ENCODE data around the gene FRS3.

The FRS3 gene

DNA sequence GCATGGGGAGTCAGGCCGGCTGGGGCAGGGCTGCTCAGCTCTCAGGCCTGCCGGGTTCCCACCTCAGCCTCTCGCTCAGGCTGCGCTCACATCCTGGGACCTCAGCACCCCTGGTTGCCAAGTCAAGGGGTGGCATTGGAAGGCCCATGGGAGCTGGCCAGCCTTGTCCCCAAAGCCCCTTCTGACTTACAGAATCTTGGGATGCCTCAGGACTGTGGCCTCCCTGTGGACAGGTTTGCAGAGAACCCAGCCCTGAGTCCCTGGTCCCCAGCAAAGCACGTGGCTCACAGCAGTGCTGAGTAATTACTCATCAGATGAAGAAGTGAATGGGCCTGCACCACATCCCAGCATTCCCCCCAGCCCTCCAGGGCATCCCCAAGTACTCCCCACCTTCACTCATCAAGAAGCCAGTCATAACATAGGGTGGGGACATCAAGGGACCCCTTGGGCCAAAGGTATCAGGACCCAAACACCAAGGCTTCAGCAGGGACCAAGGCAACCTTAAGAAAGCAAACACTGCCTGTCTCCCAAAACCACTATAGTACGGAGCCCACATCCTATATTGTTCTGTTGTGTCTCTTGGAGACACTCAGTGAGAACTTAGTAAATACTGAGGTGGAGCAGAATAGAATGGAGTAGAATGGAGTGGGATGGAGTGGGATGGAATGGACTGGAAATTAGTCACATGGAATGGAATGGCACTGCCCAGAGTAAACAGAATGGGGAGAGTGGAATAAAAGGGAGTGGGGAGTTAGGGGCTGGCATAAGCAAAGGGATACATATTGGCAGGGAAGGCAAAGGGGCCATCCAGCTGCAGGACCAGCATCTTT is 36.1 kb downstream of the FRS3 start:
- H3K4me3 ChIP-seq (ENCODE audit: low read depth, low read length): no peak overlapping the region
- DNase-seq (ENCODE audit: low read depth): no peak
- no peak for TF ChIP-seq POLR2A (IDR thresholded peaks at IDR 0.05; ENCODE audit: extremely low read depth, insufficient read length)
- TF ChIP-seq CTCF (IDR thresholded peaks at IDR 0.05; ENCODE audit: low read depth, low read length): no peak
- no peak for TF ChIP-seq MAX (IDR thresholded peaks at IDR 0.05; ENCODE audit: low read depth, low read length)
- TF ChIP-seq MYC (IDR thresholded peaks at IDR 0.05; ENCODE audit: low read depth, low read length): no peak

DNA sequence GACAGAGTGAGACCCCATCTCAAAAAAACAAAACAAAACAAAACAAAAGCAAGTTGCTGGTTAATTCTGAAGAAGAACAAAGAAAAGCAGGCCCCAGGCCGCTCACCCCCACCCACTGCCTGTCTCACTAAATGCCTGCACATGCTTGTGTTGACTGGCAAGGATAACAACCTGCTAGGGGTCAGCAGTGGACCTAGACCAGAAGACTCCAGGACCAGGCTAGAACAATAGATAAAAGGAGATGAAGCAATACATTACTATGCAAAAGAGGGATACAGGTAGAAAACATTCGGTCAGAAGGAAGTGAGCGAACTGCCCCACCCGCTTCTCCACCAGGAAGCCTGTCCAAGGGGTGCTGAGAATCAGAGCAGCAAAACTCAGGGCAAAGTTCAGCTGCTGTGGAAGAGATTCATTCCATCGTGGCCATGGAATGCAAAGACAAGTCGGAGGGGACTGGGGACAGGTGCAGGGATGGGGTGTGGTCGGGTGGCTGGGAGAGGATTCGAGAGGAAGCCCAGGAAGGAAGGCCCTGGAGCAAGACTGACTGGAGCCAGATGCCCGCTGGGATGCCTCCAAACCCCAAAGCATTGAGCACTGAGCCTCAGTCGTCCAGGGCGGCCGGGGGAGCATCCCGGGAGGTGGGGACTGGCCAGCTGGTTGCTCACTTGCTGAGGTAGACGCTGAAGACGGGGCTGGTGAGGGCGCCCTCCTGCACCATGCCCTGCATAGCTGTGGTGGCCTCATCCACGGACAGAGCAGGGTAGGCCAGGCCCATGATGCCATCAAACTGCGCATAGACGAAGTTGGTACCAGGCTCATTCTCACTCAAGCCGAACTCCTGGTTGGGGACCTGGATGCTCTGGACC is 37.8 kb downstream of the FRS3 start:
- no peak for DNase-seq (ENCODE audit: low read depth)
- no peak for TF ChIP-seq CTCF (IDR thresholded peaks at IDR 0.05; ENCODE audit: low read depth, low read length)
- TF ChIP-seq MYC (IDR thresholded peaks at IDR 0.05; ENCODE audit: low read depth, low read length): no peak
- TF ChIP-seq POLR2A (IDR thresholded peaks at IDR 0.05; ENCODE audit: extremely low read depth, insufficient read length): no peak
- TF ChIP-seq MAX (IDR thresholded peaks at IDR 0.05; ENCODE audit: low read depth, low read length): no peak
- H3K4me3 ChIP-seq (ENCODE audit: low read depth, low read length): no peak overlapping the region

- DNase-seq (ENCODE audit: low read depth): no peak
- no peak for TF ChIP-seq POLR2A (IDR thresholded peaks at IDR 0.05; ENCODE audit: extremely low read depth, insufficient read length)
- TF ChIP-seq MYC (IDR thresholded peaks at IDR 0.05; ENCODE audit: low read depth, low read length): no peak
- no peak for TF ChIP-seq CTCF (IDR thresholded peaks at IDR 0.05; ENCODE audit: low read depth, low read length)
- no peak for TF ChIP-seq MAX (IDR thresholded peaks at IDR 0.05; ENCODE audit: low read depth, low read length)
- no peak overlapping the region for H3K4me3 ChIP-seq (ENCODE audit: low read depth, low read length)
Measured at GRCh38 chr6:41740366-41741162, 39.1 kb downstream of the FRS3 start.

DNA sequence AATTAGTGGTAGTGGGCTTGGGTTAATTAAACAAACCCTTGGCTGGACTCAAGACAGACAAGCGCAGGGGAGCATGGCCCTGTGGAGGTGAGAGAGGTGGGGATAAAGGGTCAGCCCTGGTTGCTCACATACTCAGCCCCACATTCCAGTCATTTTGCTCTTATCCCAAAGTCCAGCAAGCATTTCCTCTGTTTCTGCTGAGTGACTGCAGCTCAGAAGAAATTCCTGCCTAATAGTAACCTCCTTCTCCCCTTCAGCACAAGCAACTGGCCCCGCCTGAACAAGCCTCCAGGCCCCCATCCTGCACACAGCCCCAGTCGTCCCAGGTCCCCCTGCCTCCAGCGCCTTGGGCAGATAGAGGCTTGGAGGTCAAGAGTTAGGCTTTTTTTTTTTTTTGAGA is 40.7 kb downstream of the FRS3 start:
- H3K4me3 ChIP-seq (ENCODE audit: low read depth, low read length): no peak overlapping the region
- DNase-seq (ENCODE audit: low read depth): no peak
- TF ChIP-seq MAX (IDR thresholded peaks at IDR 0.05; ENCODE audit: low read depth, low read length) (no peak), POLR2A (IDR thresholded peaks at IDR 0.05; ENCODE audit: extremely low read depth, insufficient read length) (no peak), CTCF (IDR thresholded peaks at IDR 0.05; ENCODE audit: low read depth, low read length) (no peak), MYC (IDR thresholded peaks at IDR 0.05; ENCODE audit: low read depth, low read length) (no peak)

DNA sequence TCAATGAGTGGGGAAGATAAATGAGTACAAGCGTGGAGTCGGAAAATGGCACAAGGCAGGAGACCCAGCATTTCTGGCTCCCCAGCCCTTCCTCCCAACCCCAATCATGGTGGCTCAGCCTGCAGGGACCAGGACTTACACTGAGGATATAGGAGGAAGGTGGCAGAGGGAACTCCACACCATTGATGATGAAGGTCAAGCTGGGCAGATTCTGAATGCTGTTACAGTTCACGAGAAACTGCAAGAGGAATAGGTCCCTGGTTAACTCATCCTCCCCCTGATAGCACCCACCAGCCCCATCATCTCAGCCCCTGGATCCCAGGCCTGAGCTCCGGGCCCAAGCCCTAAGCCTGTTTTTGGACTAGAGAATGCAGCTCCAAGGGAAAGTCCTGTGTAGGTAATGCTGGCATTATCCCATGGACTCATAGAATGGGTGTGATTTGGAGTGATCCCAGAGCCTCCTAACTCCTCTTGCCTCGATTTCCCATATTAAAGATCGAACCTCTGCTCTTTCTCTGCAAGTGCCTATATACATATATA is 42.0 kb downstream of the FRS3 start:
- no peak overlapping the region for H3K4me3 ChIP-seq (ENCODE audit: low read depth, low read length)
- TF ChIP-seq MAX (IDR thresholded peaks at IDR 0.05; ENCODE audit: low read depth, low read length) (no peak), CTCF (IDR thresholded peaks at IDR 0.05; ENCODE audit: low read depth, low read length) (no peak), MYC (IDR thresholded peaks at IDR 0.05; ENCODE audit: low read depth, low read length) (no peak), POLR2A (IDR thresholded peaks at IDR 0.05; ENCODE audit: extremely low read depth, insufficient read length) (no peak)
- DNase-seq (ENCODE audit: low read depth): no peak
